Neutrophil (primary cell): Measurements from ENCODE around the gene TTN.

Experiments
- H3K27ac ChIP-seq: fragments of 200-600 bp; sonication (generic); 2 replicates; pipeline ENCODE4 v1.5.1; 2016; ENCODE audit warnings: mild to moderate bottlenecking, moderate library complexity
- H3K27me3 ChIP-seq: fragments of 200-600 bp; sonication (generic); 2 replicates; pipeline ENCODE4 v1.6.0; 2016; ENCODE audit warnings: mild to moderate bottlenecking
- H3K36me3 ChIP-seq: fragments of 200-600 bp; sonication (generic); 2 replicates; pipeline ENCODE4 v1.5.1; 2017
- H3K4me1 ChIP-seq, 2 experiments: fragments of 200-600 bp in 1 of 2; sonication (generic) in 1 of 2; 1 replicate in 1 of 2; 2 replicates in 1 of 2; pipeline versions ENCODE4 v1.5.1 to v1.6.1; 2013 to 2016; ENCODE audit warnings: low read depth in 1 of 2, low read length in 1 of 2, mild to moderate bottlenecking in 1 of 2, moderate library complexity in 1 of 2; ENCODE audit not compliant: control insufficient read depth in 1 of 2, insufficient read depth in 1 of 2
- H3K4me3 ChIP-seq, 2 experiments: fragments of 200-600 bp in 1 of 2; sonication (generic) in 1 of 2; 1 replicate in 1 of 2; 2 replicates in 1 of 2; pipeline ENCODE4 v1.5.1; 2013 to 2016; ENCODE audit warnings: low read depth in 1 of 2, low read length in 1 of 2, mild to moderate bottlenecking in 1 of 2, moderate library complexity in 1 of 2
- H3K9me3 ChIP-seq: fragments of 200-600 bp; sonication (generic); 2 replicates; pipeline ENCODE4 v1.5.1; 2016
- TF ChIP-seq, protein P1 (sequence below): fragments of 200-600 bp; sonication (generic); IDR thresholded peaks from 2 replicates; pipeline ENCODE4 v1.5.1; 2016; ENCODE audit warnings: antibody characterized with exemption

Gene TTN

GRCh38 chr2:178723786-178724346, 83.4 kb downstream of the TTN start:
- Histone ChIP-seq H3K36me3 (no peaks in the 10 kb centered on the region), H3K4me1 (peaks cover 20 to 30% of the 10 kb centered on the region in 2 experiments), H3K4me3 (no peak overlapping the region), H3K27ac (no peak overlapping the region), H3K27me3 (peaks cover 21% of the 10 kb centered on the region), H3K9me3 (no peaks in the 10 kb centered on the region)
- TF ChIP-seq, protein P1, sequence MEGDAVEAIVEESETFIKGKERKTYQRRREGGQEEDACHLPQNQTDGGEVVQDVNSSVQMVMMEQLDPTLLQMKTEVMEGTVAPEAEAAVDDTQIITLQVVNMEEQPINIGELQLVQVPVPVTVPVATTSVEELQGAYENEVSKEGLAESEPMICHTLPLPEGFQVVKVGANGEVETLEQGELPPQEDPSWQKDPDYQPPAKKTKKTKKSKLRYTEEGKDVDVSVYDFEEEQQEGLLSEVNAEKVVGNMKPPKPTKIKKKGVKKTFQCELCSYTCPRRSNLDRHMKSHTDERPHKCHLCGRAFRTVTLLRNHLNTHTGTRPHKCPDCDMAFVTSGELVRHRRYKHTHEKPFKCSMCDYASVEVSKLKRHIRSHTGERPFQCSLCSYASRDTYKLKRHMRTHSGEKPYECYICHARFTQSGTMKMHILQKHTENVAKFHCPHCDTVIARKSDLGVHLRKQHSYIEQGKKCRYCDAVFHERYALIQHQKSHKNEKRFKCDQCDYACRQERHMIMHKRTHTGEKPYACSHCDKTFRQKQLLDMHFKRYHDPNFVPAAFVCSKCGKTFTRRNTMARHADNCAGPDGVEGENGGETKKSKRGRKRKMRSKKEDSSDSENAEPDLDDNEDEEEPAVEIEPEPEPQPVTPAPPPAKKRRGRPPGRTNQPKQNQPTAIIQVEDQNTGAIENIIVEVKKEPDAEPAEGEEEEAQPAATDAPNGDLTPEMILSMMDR = no peak

DNA sequence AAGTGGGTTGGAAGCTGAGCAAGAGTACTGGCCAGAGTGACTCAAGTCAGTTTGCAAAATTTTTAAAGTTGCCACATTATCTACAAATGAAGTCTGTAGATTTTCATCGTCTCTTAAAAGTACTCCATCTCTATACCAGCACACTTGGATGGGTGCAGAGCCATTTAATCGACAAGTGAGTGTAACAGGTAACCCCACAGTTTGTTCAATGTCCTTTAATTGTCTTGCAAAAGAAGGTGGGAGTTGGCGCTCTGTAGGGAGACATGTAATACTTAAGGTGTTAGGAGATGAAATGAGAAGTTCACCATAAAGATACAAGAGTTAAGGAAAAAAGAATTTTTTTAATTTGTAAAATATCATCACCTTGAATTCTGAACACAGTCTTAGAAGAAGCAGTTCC, 84.9 kb downstream of the TTN start:
- Histone ChIP-seq H3K36me3 (no peaks in the 10 kb centered on the region), H3K4me3 (no peak overlapping the region), H3K27ac (no peak overlapping the region), H3K27me3 (peaks cover 21% of the 10 kb centered on the region), H3K4me1 (peaks cover 20 to 30% of the 10 kb centered on the region in 2 experiments), H3K9me3 (no peaks in the 10 kb centered on the region)
- TF ChIP-seq, protein P1 = no peak

- Histone ChIP-seq H3K27ac (no peak overlapping the region), H3K4me1 (no peaks in the 10 kb centered on the region), H3K4me3 (no peak overlapping the region), H3K27me3 (peaks cover 21% of the 10 kb centered on the region), H3K9me3 (no peaks in the 10 kb centered on the region), H3K36me3 (no peaks in the 10 kb centered on the region)
- TF ChIP-seq, protein P1 = no peak
Measured at GRCh38 chr2:178718988-178719387, 88.2 kb downstream of the TTN start.

DNA sequence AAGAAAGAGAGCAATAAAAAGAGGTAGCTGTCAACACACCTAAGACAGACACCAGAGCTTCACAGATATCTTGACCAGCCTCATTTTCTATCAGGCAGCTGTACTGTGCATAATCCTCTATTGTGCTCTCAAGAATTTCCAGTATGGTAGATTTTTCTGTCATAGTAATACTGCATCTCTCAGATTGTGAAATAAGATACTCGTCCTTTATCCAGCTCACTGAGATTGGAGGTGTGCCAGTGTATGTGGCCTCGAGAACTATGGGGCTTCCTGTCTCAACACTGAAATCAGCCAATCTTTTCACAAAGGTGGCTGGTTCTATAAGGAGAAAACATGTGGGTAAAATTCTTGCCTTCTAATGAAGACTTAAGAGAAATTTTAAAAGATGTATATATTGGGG, 88.9 kb downstream of the TTN start:
- H3K36me3 ChIP-seq = no peaks in the 10 kb centered on the region
- no peaks in the 10 kb centered on the region for H3K4me1 ChIP-seq
- no peak overlapping the region for H3K27ac ChIP-seq
- peaks cover 20% of the 10 kb centered on the region for H3K27me3 ChIP-seq
- H3K9me3 ChIP-seq = no peaks in the 10 kb centered on the region
- TF ChIP-seq, protein P1 = no peak
- H3K4me3 ChIP-seq = no peak overlapping the region

DNA sequence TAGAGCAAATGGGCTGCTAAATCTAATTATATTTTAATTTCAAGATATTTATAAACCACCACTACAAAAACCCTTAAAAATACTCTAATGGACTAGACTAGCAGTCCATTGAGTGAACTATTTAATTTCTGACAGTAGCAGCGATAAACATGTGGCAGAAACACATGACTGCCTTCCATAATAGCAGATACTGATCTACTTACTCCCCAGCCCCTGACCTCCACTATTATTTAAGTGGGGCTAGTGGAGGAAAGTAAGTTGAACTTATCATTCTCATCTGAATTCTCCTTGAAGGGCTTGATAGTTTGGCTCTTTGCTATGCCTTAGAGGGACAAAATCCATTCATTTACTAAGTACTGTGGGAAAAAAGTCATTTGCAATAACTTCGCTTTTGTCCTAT, 90.8 kb downstream of the TTN start:
- Histone ChIP-seq H3K9me3 (no peaks in the 10 kb centered on the region), H3K27me3 (peaks cover 4% of the 10 kb centered on the region), H3K4me3 (no peak overlapping the region), H3K36me3 (no peaks in the 10 kb centered on the region), H3K4me1 (no peaks in the 10 kb centered on the region), H3K27ac (no peak overlapping the region)
- TF ChIP-seq, protein P1 = no peak

- no peak overlapping the region for H3K4me3 ChIP-seq
- H3K36me3 ChIP-seq = no peaks in the 10 kb centered on the region
- TF ChIP-seq, protein P1 = no peak
- H3K9me3 ChIP-seq = no peaks in the 10 kb centered on the region
- H3K4me1 ChIP-seq = no peaks in the 10 kb centered on the region
- no peak overlapping the region for H3K27ac ChIP-seq
- peaks cover 4% of the 10 kb centered on the region for H3K27me3 ChIP-seq
Measured at GRCh38 chr2:178715366-178715765, 91.9 kb downstream of the TTN start.
